Measurements from ENCODE around the gene PLEK2.

PLEK2 gene

DNA sequence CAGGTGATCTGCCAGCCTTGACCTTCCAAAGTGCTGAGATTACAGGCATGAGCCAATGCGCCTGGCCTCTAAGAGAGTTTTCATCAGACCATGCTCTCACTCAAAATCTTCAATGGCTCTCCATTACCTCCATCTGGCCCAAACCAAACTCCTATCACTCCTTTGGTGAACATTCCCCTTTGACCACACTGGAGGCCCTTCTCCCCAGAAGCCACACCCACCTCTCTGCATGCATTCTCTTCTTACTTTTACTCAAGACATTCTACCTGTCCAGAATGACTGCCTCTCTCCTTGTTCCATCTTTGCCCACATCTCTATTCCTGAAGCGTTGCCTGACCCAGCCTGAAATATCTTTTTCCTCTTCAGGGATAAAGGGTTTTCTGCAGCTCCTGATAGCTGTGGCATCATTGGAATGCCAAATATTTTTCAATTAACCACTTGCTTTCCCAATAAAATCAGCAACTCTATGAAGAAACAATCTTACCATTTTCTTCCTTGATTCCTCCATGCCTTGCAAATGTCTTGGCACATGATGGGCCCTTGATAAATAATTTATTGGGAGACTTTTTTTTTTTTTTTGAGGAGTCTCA, 15.5 kb downstream of the PLEK2 start:
- peak; percentile 48 for DNase-seq

DNA sequence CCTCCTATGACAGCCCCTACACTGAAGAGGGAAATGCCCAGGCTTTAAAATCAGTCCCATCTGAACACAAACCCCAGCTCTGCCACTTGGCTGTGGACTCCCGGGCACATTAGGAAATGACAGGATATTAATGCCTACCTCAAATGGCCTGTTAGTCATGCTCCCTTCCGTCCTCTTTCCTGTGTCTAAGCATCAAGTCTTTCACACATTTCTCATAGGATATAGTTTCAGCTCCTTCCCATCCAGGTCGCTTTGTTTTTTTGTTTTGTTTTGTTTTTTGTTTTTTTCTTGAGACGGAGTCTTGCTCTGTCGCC, 16.1 kb downstream of the PLEK2 start:
- peak; percentile 8 for DNase-seq

DNA sequence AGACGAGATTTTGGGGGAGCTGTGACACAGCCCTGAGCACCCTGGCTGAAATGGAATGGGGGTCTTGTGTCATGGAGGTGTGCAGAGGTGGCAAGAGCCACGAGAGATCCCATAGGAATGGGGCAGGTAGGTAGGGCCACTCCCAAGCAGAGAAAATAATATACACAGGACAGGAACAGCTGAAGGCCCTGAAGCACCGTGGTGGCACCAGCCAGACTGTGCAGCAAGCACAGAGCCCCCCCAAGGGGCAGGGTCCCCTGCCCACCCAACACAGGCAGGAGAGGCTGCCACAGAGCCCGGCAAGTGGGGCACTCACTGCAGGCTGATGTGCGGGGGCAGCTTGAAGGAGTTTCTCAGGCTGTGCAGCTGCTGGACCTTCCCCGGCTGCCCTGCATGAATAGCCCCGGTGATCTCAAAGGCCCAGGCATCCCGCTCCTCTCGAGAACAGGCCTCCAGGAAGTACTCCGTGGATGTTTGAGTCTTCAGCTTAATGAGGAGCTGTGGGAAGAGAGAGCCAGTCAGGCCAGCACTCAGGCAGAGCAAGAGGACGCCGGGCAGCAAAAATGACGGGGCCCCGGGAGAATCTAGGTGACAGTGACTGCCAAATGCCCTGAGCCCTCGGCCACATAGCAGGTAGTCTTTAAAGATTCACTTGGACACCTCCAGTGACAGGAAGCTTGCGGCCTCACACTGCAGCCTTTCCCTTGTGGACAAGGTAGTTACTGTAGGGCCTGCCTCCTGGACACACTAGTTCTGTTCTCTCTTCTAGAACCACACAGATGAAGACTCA, 16.7 kb downstream of the PLEK2 start:
- DNase-seq: no peak

DNA sequence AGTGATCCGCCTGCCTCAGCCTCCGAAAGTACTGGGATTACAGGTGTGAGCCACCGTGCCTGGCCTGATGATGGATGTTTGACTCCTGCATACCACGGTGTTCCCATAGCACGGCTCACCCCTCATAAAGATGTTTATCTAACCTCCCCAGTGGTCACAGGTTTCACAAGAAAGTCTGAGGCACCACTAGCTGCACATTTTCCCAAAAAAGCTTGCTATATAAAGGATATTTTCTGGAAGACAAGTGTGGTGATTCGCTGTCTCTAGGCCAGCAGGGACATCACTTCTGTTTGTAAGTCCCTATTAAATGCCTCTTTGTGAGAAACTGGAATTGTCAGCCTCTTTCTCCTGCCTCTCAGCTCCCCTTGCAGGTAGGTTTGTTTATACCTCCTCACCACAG, 18.3 kb downstream of the PLEK2 start:
- DNase-seq: no peak

DNA sequence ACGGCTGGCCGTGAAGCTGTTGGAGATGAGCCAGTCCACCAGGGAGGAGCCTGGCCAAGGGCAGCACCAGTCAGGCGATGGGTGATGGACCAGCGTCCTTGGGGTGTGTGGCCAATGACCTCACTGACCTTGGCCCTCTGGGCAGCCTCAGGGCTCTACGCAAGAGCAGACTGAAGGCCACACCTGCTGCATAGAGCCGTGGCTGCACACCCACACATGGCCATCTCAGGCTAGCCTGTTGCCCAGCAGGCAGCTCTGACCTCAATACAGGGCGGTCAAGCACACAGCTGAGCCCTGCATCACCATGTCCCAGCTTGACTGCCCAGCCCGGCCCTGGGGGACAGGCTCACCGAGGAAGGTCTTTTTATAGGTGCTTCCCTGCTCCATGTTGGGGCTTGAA, 19.2 kb downstream of the PLEK2 start:
- no peak for DNase-seq

DNA sequence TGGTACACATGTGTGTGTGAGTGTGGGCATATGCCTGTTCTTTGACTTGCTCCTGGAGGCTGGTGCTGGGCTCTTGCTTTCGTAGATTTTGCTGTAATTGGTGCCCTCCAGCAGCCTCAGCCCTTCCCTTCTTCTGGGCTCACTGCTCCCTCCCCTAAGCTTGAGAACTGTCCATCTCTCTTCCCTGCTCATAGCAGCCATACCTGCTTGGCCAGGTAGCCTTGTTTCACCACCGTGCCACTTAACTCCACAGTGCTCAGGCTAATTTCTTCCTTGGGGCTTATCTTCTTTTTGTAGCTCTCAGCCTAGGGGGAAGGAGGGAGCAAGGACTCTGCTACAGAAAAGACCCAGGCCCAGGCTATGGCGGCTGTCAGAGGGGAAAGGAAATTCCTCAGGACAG, 19.8 kb downstream of the PLEK2 start:
- DNase-seq: no peak

DNA sequence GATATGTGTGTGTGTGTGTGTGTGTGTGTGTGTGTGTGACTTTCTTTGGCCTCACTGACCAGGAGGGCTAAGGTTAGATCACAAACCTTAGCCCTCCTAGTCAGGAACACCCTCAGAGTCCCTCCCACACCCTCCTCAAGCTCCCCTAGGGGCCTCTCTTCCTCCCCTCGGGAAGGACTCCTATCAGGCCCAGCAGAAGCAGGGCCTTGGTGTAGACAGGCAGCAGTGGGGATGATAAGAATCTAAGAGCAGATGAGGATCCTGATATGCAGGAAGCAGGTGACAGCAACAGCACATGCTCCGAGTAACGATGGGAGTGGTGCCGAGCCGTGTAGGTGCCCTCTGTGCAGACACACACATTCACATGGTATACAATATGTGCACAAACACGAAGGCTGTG, 20.7 kb downstream of the PLEK2 start:
- no peak for DNase-seq

DNA sequence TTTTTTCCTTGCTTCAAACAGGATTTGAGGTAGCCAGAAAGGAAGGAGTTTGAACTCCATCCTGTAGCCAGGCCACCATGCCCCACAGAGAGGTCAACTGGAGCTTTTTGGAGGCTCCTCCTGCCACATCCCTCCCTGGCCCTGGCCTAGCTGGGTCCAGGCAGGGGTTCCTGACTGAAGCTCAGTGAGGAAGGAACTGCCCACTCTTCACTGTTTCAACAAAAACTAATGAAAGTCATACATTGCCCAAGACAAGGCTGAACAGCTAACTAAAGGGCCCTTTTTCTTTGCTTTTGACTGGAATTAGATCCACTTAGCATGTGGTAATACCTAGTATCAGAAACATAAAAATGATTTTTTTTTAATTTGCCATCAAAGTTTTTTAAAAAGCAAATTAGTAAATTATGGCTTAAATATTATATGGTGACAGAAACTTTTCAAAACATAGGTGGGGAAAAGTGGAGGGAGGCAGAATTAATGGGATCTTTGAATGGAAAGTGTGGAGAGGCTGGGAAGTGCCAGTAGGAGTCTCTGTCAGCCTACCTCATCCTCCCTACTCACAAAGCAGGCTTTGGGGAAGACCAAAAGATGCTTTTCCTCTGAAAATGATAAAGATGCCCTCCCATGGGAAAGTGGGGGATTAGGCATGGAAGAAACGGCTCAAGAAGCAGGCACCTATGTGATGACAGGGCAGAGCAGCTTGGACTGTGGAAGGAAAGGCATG, 22.0 kb downstream of the PLEK2 start:
- DNase-seq: no peak

DNA sequence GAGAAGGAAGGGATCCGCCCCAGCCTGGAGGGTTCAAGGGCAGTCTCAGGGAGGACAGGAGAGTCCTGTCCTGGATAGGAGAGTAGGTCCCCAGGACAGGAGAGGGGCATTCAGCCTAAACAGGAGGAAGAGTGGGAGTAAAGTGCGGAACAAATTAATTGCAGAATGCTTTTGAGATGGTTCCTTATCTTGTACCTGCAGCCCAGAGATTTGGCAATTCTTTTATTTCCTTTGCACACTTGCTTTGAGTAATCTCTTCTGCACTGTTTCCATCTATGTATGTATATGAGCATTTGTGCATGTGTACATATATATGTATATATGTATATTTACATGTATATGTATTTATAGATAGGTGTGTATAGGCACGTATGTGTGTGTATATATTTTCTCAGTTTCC, 22.7 kb downstream of the PLEK2 start:
- no peak for DNase-seq

DNA sequence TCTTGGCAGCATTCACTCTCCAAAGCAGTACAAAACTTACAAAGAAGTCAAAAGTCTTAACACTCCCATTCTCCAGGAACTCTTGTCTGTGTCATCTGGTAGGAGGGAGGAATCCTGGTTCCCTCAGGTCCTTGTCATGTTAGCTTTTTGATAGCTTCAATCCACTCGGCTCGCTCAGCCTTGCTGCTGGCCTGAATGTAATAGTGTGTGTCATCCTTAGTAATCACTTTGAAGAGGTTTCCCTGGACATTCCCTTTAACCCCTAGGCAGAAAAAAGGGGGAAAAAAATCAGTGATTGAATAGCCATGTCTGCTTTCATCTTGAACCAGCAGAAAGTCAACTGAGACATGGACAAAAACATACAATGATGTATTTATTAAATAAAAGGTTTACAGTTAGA, 24.8 kb downstream of the PLEK2 start:
- no peak for DNase-seq

DNA sequence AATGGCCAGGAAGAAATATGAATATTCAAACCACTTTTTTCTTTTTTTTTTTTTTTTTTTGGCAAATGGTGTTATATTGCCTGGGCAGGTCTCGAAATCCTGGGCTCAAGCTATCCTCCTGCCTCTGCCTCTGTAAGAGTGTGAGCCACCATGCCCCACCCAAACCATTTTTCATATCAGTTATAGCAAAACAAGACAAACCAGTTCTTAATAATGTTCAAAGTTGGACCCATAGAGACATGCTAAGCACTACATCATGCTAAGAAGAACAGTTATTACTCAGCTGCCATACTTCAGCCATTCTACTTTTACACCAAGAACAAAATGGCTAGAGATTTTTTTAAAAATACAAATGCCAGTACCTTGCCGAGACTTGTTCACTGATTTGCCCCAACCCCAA, 26.3 kb downstream of the PLEK2 start:
- no peak for DNase-seq

DNA sequence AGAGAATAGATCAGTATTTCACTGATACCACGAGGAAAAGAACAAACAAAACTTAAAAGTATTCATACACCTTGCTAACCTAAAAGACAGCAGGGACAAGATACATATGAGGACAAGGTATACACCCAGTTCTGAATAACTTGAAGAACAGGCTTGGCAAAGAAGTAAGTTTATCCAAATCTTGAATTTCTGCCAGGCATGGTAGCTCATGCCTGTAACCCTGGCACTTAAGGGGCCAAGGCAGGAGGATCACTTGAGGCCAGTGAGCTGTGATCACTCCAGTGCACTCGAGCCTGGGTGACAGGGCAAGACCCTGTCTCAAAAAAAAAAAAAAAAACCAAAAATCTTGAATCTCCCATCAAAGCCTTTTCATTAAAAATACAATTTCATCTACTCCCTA, 26.8 kb downstream of the PLEK2 start:
- DNase-seq: no peak

DNA sequence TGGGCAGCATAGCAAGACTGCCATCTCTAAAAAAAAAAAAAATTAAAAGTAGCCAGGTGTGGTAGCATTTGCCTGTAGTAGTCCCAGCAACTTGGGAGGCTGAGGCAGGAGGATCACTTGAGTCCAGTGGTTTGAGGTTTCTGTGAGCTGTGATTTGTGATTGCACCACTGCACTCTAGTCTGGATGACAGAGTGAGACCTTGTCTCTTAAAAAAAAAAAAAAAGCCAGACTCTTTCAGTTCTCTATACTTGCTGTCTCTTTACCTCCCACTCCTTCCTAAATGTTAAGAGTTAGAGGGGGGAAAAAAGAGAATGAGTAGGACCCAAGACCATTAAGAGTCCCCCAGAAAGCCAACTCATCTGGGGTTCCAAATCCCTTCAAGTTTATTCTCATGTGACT, 34.0 kb downstream of the PLEK2 start:
- DNase-seq: no peak

DNA sequence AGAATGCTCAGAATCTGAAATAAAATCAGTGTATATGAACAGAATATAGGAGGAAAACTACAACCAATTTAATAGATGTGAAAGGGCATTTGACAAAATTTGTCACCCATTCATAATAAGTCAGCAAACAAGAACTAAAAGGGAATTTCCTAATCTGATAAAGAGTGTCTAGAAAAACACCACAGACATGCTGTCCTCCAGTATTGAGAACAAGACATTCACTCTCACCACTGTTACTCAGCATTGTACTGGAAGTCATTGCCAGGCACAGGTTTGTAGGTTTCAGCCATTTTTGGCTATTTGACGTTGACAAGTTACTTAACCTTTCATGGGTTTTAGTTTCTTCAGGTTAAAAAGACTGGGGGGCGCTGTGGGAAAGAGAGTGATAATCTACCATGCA, 38.6 kb downstream of the PLEK2 start:
- no peak for DNase-seq

DNA sequence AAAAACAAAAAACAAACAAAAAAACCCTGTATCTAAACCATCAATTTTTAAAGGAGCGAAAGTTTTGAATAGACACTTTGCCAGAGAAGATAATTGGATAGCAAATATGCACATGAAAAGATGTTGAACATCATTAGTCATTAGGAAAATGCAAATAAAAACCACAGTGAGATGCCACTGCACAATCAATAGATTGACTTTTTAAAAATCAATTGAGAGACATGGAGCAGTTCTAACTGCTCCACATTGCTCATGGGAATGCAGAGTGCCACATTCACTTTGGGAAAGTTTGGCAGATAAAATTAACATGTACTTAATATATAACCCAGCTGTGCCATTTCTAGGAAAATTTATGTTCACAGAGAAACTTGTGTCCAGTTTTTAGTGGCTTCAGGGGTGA, 39.1 kb downstream of the PLEK2 start:
- DNase-seq: no peak

DNA sequence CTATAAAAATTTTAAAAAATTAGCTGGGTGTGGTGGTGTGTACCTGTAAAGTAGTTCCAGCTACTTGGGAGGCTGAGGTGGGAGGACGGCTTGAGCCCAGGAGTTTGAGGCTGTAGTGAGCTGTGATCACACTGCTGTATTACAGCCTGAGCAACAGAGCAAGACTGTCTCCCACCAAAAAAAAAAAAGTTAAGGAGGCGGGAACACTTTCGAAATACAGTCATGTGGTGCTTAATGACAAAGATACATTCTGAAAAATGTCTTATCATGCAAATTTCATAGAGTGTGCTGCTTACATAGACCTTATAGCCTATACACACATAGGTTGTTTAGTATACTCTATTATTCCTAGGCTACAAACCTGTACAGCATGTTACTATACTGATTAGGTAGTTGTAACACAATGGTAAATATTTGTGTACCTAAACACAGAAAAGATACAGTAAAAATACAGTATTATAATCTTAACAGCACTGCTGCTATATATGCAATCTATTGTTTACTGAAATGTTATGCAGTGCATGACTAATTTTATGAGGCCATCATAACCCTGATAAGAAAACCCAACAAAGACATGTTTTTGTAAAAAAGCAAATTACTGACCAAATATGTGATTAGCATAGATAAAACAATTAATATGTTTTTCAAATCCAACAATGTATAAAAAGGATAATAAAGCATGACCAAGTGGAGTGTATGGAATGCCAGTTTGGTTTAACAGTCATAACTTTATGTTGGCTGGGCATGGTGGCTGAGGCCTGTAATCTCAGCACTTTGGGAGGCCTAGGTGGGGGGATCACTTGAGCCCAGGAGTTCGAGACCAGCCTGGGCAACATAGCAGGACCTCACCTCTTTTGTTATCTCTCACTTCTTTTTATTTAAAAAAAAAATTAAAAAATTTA, 40.5 kb downstream of the PLEK2 start:
- DNase-seq: no peak

DNA sequence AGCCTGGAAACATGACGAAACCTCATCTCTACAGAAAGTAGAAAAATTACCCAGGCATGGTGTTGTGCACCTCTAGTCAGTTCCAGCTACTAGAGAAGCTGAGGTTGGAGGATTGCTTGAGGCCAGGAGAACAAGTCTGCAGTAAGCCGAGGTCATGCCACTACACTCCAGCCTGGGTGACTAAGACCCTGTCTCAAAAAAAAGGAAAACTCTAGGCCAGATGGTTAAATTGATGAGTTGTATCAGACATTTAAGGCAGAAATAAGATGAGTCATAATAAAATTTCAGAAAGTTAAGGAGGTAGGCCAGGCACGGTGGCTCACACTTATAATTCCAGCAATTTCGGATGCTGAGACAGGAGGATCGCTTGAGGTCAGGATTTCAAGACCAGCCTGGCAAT, 41.1 kb downstream of the PLEK2 start:
- no peak for DNase-seq

DNA sequence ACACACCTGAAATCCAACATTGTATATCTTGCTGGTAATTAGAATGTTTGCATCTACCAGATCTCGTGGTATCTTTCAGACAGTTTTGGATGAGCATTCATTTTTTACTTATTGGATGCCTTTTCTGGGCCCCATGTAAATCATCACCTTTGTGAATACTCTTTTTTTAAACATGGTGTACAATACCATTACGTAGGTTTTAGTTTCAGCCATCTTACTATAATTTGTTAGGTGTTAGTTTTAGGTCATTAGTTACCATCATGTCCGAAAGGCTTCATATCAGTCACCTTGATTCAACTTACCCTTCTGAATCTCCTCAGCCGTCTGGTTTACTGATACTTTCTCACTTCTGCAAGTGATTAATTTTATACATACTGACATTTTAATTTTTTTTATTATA, 46.5 kb downstream of the PLEK2 start:
- DNase-seq: no peak

DNA sequence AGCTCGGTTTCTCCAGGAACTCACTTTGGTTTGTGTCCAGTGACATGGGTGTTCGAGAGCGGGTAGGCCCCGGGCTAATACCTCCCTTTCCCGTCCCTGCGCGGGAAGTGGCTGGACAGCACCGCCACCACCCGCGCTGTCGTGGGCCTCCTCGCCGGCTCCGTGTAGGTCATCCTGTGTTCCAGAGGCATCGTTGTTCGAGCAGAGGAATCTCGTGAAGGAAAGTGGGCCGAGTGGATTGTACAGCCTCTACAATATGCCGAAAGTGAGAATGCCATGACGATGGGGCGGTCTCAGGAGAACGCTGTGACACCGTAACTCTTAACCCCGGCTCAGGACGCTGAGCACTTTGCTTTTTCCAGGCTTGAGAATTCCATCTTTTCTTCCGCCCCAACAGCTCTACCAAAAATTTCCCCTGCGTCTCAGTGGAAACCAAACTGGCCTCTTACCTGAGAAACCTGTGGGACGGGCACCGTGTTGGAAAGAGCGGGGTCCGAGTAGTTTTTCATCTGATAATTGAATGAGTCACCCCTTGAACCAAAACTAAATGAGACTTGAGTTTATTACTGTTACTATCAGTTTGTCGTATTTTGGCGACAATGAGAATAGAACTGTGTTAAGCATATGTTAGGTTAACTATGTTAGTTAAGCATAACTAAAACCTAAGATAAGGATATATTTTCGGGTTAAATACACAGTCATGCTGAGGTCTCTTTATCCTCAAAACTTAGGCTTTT, 51.3 kb downstream of the PLEK2 start:
- DNase-seq: no peak

DNA sequence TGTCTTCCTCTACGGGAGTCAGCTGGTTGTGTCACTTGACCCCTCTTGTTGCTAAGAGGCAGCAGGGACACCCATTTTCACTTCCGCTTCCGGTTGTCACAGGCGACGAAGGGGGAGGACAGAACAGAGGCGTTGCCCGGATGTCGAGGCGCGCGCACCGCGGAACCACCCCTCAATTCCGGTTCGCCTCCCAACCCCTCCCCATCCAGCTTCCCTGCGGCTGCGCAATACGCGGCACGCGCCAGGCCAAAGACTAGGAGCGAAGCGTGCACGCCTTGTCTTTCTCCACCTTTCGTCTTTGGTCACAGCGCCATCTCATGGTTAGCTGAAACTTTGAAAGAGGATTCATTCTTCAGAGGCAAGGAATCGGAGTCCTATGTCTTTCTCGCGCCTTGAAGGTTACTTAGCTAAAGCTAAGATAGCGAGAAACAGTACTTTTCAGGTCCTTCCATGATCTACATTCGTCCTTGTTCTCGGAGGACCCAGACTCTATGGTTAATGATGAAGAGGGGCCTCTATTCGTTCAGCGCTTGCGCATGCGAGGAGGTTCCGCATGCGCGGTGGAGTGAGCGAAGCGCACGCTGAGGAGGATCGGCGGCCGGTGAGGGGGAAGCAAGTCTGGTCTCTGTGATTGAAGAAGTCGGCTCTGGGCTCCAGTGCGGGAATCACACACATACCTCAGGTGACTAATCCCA, 52.0 kb downstream of the PLEK2 start, which contains the start of the genes ATP6V1D and EIF2S1:
Gene ATP6V1D (minus strand): TSS at position 30 of the 695 bp plus-strand sequence. CDS start 106 bp downstream, outside the sequence.
Gene EIF2S1 (plus strand): TSS at position 554 of the 695 bp plus-strand sequence. CDS start 4,440 bp downstream, outside the sequence.
- peak; percentile 99 for DNase-seq
